Gastrocnemius medialis (tissue), 4 donors: ENCODE data around the gene TSPAN5.

ENCODE experiments used
- CTCF ChIP-seq, 5 experiments: fragments of 450-650 bp in 3 of 5; fragments of 200-600 bp in 2 of 5; sonication (generic) in 2 of 5; IDR thresholded peaks in 4 of 5; conservative IDR thresholded peaks in 1 of 5; 1 replicate in 4 of 5; 2 replicates in 1 of 5; pipeline ENCODE4 v1.5.1; 2016 to 2019; ENCODE audit warnings: antibody characterized with exemption in 5 of 5, mild to moderate bottlenecking in 3 of 5, moderate library complexity in 3 of 5
- POLR2A ChIP-seq, 2 donors: fragments of 450-650 bp; IDR thresholded peaks; one replicate each; pipeline ENCODE4 v1.6.1; 2017; ENCODE audit warnings: antibody characterized with exemption in 2 of 2, mild to moderate bottlenecking in 2 of 2, moderate library complexity in 2 of 2

- TF ChIP-seq CTCF (IDR thresholded peaks at IDR 0.05 in 4 of 5, conservative IDR thresholded peaks at IDR 0.05 in 1 of 5) (no peak), POLR2A (IDR thresholded peaks at IDR 0.05) (no peak)
Measured at GRCh38 chr4:98672583-98673287, 14.3 kb upstream of the TSPAN5 start.
